ENCODE measurements around the gene PTPRG.

PTPRG gene

DNA sequence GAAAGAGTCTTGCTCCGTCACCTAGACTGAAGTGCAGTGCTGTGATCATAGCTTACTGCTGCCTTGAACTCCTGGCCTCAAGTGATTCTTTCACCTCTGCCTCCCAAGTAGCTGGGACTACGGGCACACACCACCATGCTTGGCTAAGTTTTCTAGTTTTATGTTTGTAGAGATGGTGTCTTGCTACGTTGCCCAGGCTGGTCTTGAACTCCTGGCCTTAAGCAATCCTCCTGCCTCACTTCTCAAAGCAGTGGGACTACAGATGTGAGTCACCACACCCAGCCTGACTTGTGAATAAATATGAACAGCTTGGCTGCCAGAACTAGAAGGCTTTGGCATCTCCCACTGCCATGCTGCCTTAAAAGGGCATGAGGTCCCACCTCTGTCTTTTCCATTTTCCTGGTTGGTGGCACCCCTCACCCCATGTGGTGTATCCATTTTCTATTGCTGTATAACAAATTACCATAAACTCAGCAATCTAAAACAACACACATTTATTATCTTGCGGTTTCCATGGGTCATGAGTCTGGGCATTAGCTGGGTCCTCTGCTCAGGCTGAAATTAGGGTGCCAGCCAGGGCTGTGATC, 44.3 kb downstream of the PTPRG start:
- H3K4me3 ChIP-seq (replicated peaks; ENCODE audit: low read depth, low read length): no peak overlapping the region
- TF ChIP-seq, protein P1, sequence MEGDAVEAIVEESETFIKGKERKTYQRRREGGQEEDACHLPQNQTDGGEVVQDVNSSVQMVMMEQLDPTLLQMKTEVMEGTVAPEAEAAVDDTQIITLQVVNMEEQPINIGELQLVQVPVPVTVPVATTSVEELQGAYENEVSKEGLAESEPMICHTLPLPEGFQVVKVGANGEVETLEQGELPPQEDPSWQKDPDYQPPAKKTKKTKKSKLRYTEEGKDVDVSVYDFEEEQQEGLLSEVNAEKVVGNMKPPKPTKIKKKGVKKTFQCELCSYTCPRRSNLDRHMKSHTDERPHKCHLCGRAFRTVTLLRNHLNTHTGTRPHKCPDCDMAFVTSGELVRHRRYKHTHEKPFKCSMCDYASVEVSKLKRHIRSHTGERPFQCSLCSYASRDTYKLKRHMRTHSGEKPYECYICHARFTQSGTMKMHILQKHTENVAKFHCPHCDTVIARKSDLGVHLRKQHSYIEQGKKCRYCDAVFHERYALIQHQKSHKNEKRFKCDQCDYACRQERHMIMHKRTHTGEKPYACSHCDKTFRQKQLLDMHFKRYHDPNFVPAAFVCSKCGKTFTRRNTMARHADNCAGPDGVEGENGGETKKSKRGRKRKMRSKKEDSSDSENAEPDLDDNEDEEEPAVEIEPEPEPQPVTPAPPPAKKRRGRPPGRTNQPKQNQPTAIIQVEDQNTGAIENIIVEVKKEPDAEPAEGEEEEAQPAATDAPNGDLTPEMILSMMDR (IDR thresholded peaks at IDR 0.05; ENCODE audit: low read depth, low read length, missing control alignments): no peak
- DNase-seq (ENCODE audit: extremely low read depth, low read depth): no peak

DNA sequence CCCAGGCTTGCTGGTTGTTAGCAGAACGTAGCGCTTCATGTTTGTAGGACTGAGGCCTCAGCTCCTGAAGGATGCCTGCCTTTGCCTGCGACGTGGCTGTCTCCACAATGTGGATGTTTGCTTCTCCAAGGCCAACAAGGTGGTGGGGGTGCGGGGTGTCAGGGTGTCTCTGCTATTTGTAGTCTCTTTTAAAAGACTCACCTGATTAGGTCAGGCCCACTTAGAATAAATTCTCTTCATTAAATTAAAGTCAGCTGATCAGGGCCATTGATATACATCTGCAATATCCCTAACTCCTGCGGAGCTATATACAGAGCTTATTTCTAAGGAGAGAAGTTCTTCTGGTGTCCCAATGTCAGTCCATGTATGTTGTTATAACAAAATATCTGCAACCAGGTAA, 44.8 kb downstream of the PTPRG start:
- H3K4me3 ChIP-seq (replicated peaks; ENCODE audit: low read depth, low read length): no peak overlapping the region
- TF ChIP-seq, protein P1 (IDR thresholded peaks at IDR 0.05; ENCODE audit: low read depth, low read length, missing control alignments): no peak
- DNase-seq (ENCODE audit: extremely low read depth, low read depth): no peak

DNA sequence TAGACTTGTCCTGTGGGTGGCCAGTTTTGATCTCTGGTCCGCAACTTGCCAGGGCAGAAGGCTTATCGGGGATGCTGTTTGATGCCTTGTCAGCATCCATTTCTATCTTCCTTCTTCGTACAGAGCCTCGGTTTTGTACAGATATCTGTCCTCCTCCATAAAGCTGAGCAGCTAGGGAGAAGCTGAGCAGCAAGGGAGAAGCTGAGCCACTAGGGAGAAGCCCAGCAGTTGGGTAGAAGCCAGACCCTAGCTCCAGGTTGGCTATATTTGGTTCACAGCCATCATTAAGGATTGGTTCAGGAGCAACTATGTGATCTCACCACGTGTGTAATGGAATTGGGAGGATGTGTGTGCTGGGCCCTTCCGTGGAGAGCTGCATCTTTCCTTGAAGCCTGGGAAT, 46.7 kb downstream of the PTPRG start:
- TF ChIP-seq, protein P1 (IDR thresholded peaks at IDR 0.05; ENCODE audit: low read depth, low read length, missing control alignments): no peak
- no peak for DNase-seq (ENCODE audit: extremely low read depth, low read depth)
- no peak overlapping the region for H3K4me3 ChIP-seq (replicated peaks; ENCODE audit: low read depth, low read length)

DNA sequence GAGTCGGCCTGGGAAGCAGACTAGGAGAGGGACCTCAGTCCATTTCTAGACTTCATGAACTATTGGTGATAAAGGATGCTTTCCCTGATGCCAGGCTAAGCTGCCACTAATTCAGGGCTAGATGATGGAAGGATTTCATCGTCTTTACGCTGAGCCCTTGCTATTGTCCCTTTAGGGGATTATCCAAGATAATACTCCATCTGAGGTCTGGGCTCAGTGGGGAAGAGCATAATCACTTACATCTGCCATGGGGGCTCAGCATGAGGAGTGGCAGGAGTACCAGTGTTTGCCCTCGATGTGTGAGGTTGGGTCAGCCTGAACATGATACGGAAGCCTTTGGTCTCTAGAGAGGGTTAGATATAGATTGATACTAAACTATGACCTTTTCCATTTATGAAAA, 47.3 kb downstream of the PTPRG start:
- TF ChIP-seq, protein P1 (IDR thresholded peaks at IDR 0.05; ENCODE audit: low read depth, low read length, missing control alignments): no peak
- H3K4me3 ChIP-seq (replicated peaks; ENCODE audit: low read depth, low read length): no peak overlapping the region
- DNase-seq (ENCODE audit: extremely low read depth, low read depth): no peak

DNA sequence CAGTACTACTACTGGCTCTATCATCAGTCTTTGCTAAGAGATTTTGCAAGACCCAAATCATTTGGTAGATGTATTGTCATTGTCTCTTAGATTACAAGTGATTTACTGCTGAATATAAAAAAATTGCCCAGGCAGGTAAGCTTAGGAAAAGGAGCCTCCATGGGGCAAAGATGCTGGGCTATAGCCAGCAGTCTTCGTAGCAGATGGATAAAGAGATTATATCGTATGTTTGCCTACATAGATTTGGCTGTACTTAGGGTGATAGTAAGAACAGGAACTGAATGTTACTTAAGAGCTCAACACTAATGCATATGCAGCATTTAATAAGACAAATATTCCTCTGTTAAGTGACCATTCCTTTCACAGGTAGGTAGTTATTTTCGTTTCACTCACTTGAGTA, 48.9 kb downstream of the PTPRG start:
- no peak for DNase-seq (ENCODE audit: extremely low read depth, low read depth)
- TF ChIP-seq, protein P1 (IDR thresholded peaks at IDR 0.05; ENCODE audit: low read depth, low read length, missing control alignments): no peak
- H3K4me3 ChIP-seq (replicated peaks; ENCODE audit: low read depth, low read length): no peak overlapping the region

DNA sequence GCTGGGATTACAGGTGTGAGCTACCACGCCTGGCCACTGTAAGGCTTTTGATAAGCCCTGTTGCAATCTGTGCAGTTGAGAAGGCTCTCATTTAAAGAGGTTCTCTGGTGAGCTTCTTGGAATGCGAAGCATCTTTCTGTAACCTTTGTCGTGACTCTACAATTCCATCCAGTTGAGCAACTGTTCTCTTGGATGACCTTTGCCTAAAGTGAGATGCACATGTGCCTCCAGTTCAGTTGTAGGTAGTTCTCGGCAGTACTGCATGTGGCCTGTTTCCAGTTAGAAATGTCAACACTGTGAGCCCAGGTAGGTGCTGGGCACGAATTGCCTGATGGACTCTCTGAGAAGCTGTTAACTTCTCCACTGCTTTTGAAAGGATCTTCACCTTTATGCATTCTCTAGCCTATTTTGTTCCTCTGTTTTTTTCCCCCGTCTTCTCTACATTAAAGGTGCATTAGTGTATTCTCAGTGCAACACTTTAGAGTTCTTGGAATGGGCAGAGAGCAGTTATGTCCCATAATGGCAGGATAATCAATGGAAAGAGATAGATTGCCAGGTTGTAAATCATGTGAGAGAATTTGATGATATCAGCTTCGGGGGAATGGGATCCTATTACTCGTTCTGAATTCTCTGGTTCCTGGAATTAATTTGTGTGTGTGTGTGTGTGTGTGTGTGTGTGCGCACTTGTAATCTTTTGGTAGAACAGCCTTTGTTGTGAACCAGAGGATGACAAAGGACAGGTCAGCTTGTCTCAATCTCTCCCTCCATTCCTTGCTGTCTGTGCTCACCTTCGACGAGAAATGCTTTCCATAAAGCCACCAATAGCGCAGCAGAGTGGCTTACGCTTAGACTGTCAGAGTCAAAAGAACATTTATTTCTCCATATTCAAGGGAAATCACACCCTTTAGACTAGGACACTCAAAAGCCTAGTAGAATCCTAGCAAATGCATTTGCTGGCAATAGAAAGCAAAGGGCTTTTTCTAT, 51.1 kb downstream of the PTPRG start:
- no peak overlapping the region for H3K4me3 ChIP-seq (replicated peaks; ENCODE audit: low read depth, low read length)
- no peak for DNase-seq (ENCODE audit: extremely low read depth, low read depth)
- TF ChIP-seq, protein P1 (IDR thresholded peaks at IDR 0.05; ENCODE audit: low read depth, low read length, missing control alignments): no peak
